ENCODE results near the gene SERINC5.
A peak's percentile ranks its signal among the peaks of the same experiment; 100 is the strongest.

The SERINC5 gene

DNA sequence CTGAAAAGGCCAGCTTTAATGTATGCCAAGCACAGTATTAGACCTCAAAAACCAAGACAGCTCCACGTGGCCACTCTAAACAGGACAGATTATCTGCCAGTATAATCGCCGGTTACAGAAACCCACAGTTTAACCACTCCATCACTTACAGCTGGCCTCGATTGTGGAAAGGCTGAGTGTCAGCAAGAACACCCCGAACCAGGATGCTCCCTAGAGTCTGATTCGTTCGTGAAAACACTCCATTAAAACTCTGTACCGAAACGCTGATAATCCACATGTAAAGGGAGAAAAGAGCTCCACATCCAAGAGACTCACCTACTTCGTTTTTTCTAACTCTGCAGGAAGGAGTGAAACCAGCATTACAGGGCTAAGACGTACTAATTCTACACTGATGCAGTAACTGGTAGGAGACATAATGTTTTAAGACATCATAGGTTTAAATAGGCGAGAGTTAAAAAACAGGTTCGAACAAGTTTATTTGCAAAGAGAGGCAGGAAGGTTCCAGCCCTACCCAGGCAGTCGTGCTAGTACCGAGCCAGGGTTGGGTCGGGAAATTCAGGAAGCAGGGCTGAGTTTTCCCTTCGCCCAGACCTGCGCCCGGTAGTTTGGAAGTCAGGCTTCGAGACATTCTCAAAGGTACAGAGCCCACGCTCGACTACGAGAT, 949 bp downstream of the SERINC5 start:
- Histone ChIP-seq H3K9me3 (no peaks in the 10 kb centered on the region), H3K27me3 (no peaks in the 10 kb centered on the region), H3K4me3 (ENCODE audit: low read depth in 1 of 2, low read length in 1 of 2) (peak overlapping the region; percentile 82 to 90), H3K27ac (peak overlapping the region; percentile 87), H3K4me1 (ENCODE audit: control insufficient read depth in 1 of 2, insufficient read depth in 1 of 2, low read depth in 1 of 2, low read length in 1 of 2) (peaks cover 31 to 39% of the 10 kb centered on the region in 2 experiments), H3K36me3 (no peaks in the 10 kb centered on the region)
- TF ChIP-seq, protein P1, sequence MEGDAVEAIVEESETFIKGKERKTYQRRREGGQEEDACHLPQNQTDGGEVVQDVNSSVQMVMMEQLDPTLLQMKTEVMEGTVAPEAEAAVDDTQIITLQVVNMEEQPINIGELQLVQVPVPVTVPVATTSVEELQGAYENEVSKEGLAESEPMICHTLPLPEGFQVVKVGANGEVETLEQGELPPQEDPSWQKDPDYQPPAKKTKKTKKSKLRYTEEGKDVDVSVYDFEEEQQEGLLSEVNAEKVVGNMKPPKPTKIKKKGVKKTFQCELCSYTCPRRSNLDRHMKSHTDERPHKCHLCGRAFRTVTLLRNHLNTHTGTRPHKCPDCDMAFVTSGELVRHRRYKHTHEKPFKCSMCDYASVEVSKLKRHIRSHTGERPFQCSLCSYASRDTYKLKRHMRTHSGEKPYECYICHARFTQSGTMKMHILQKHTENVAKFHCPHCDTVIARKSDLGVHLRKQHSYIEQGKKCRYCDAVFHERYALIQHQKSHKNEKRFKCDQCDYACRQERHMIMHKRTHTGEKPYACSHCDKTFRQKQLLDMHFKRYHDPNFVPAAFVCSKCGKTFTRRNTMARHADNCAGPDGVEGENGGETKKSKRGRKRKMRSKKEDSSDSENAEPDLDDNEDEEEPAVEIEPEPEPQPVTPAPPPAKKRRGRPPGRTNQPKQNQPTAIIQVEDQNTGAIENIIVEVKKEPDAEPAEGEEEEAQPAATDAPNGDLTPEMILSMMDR (IDR thresholded peaks at IDR 0.05) = no peak

DNA sequence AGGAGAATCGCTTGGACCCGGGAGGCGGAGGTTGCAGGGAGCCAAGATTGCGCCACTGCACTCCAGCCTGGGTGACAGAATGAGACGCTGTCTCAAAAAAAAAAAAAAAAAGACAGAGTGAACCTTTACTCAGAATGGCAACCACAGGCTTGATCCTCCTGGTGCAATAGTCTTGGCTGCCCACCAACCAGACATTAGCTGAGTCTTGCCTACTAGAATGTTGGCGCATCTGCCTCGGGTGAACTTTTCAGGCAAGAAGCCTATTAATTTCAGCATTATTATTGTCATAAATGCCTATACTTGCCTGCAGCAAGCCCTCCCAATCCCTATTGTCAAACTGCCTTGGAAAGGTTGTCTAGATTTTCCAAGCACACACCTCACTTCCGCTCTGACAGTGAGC, 4.2 kb downstream of the SERINC5 start:
- TF ChIP-seq, protein P1 (IDR thresholded peaks at IDR 0.05) = no peak
- H3K27me3 ChIP-seq = no peaks in the 10 kb centered on the region
- H3K9me3 ChIP-seq = no peaks in the 10 kb centered on the region
- H3K27ac ChIP-seq = no peak overlapping the region
- no peaks in the 10 kb centered on the region for H3K36me3 ChIP-seq
- no peak overlapping the region for H3K4me3 ChIP-seq (ENCODE audit: low read depth in 1 of 2, low read length in 1 of 2)
- peaks cover 21 to 25% of the 10 kb centered on the region in 2 experiments for H3K4me1 ChIP-seq (ENCODE audit: control insufficient read depth in 1 of 2, insufficient read depth in 1 of 2, low read depth in 1 of 2, low read length in 1 of 2)

- H3K36me3 ChIP-seq = no peaks in the 10 kb centered on the region
- TF ChIP-seq, protein P1 (IDR thresholded peaks at IDR 0.05) = no peak
- H3K27ac ChIP-seq = no peak overlapping the region
- no peaks in the 10 kb centered on the region for H3K9me3 ChIP-seq
- no peak overlapping the region for H3K4me3 ChIP-seq (ENCODE audit: low read depth in 1 of 2, low read length in 1 of 2)
- no peaks in the 10 kb centered on the region for H3K27me3 ChIP-seq
- peaks cover 21% of the 10 kb centered on the region in 2 experiments for H3K4me1 ChIP-seq (ENCODE audit: control insufficient read depth in 1 of 2, insufficient read depth in 1 of 2, low read depth in 1 of 2, low read length in 1 of 2)
Observed at GRCh38 chr5:80250801-80251200, 5.0 kb downstream of the SERINC5 start.

DNA sequence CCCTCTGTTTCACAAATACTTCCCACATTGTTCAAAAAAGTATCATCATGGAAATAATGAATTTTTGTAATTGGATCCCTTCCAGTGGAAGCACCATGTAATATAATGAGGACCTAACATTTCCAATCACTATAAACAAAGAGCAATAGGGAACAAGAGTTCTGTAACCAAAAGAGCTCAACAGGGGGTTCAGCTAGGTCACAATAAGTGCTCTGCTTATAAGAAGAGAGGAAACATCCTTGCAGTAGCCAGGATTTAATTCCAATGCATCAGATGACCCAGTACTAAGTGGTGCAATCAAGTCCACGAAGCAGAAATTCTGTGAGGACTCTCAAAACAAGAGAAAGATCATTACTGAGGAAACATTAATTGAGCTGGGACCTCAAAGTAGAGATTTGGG, 5.9 kb downstream of the SERINC5 start:
- no peak overlapping the region for H3K27ac ChIP-seq
- no peaks in the 10 kb centered on the region for H3K36me3 ChIP-seq
- H3K9me3 ChIP-seq = no peaks in the 10 kb centered on the region
- H3K4me3 ChIP-seq (ENCODE audit: low read depth in 1 of 2, low read length in 1 of 2) = no peak overlapping the region
- TF ChIP-seq, protein P1 (IDR thresholded peaks at IDR 0.05) = no peak
- no peaks in the 10 kb centered on the region for H3K27me3 ChIP-seq
- peaks cover 16 to 17% of the 10 kb centered on the region in 2 experiments for H3K4me1 ChIP-seq (ENCODE audit: control insufficient read depth in 1 of 2, insufficient read depth in 1 of 2, low read depth in 1 of 2, low read length in 1 of 2)

DNA sequence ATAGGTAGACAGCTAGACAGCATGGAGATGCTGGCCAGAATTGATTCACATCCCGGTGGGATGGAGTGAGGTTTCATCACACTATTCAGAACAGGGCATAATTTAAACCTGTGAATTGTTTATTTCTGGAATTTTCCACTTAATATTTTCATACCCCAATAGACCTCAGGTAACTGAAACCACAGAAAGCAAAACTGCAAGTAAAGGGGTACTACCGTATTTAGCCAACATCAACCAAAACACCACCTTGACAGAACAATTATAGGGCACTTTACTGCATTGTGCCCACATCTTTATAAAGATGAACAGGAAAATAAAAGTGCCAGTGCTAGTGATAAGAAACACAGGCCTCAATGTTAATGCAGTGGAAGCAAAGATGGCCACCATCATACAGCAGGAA, 7.5 kb downstream of the SERINC5 start:
- no peak overlapping the region for H3K27ac ChIP-seq
- H3K4me1 ChIP-seq (ENCODE audit: control insufficient read depth in 1 of 2, insufficient read depth in 1 of 2, low read depth in 1 of 2, low read length in 1 of 2) = peaks cover 2 to 5% of the 10 kb centered on the region in 2 experiments
- H3K36me3 ChIP-seq = no peaks in the 10 kb centered on the region
- no peaks in the 10 kb centered on the region for H3K9me3 ChIP-seq
- TF ChIP-seq, protein P1 (IDR thresholded peaks at IDR 0.05) = no peak
- H3K27me3 ChIP-seq = no peaks in the 10 kb centered on the region
- H3K4me3 ChIP-seq (ENCODE audit: low read depth in 1 of 2, low read length in 1 of 2) = no peak overlapping the region
